GM21825 (cell line): ENCODE measurements around the gene CEP170.
"Not testable (repeated sequence)": the region's sequence is repeated elsewhere in the genome, so short reads cannot be mapped to it uniquely, and the experiment has no call there.

ENCODE experiments used
- ATAC-seq: cut with Tn5 transposase; IDR thresholded peaks from one replicate; pipeline ENCODE4 v1.9.1; 2021; ENCODE audit warnings: mild to moderate bottlenecking, moderate library complexity; ENCODE audit not compliant: unreplicated experiment

The CEP170 gene

DNA sequence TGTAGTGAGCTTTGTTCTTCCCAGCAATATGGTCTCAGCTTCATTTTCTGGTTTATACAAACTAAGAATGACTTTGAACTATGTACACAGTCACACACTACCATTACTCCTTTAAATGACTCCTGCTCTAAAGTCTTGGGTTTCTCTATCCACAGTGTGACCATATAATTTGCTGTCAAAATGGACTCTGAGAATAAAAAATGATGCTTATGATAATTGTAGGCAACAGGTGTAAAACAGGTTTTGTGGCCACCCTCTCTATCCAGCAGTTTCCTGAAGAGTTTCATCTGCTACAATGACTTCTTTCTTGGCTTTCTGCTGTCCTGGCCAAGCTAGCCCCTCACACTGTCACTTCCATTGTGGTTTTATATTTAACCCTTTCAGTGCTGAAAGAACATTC lies 71.4 kb downstream of the CEP170 start:
- not testable (repeated sequence) for ATAC-seq

DNA sequence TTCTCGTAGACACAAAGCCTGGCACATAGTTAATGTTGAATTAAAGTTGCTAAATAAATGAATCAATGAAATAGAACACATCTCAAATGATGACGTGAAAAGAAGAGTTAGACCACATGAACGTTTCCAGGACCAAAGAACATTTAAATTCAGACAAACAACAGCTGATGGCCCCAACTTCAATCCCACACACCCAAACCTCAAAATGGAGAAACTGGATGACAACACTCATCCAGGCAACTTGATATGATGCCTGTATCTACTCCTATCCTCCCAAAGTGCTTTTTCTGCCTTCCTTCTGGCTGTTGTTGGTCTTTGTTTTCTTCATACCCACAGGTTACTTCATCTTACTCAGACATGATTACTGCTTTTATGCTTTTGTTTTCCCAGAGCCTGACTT lies 71.9 kb downstream of the CEP170 start:
- ATAC-seq = not testable (repeated sequence)

DNA sequence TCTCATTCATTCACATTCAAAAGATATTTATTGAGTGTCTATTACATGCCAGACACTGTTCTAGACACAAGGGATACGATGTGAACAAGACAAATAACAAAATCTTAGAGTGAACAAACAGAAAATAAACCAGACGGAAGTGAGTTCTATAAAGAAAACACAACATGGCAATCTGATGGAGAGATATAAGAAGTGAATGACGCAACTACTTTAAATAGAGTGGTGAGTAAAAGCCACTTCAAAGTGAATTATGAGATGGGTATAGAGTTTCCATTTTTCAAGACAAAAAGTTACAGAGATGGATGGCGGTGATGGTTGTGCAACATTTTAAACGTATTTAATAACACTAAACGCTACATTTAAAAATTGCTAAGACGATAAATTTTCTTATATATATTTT lies 75.4 kb downstream of the CEP170 start:
- no peak for ATAC-seq

DNA sequence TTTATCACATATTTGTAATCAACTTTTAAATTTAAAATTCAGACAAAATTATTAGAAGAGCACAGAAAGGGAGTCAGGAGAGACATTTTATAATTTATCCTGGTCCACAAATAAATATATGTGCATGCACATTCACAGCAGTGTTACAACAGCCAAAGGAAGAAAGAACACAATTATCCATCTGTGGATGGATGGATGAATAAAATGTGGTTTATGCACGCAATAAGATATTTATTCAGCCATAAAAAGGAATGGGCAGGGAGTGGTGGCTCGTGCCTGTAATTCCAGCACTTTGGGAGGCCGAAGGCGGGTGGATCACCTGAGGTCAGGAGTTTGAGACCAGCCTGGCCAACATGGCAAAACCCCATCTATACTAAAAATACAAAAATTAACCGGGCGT lies 77.3 kb downstream of the CEP170 start:
- ATAC-seq = not testable (repeated sequence)

DNA sequence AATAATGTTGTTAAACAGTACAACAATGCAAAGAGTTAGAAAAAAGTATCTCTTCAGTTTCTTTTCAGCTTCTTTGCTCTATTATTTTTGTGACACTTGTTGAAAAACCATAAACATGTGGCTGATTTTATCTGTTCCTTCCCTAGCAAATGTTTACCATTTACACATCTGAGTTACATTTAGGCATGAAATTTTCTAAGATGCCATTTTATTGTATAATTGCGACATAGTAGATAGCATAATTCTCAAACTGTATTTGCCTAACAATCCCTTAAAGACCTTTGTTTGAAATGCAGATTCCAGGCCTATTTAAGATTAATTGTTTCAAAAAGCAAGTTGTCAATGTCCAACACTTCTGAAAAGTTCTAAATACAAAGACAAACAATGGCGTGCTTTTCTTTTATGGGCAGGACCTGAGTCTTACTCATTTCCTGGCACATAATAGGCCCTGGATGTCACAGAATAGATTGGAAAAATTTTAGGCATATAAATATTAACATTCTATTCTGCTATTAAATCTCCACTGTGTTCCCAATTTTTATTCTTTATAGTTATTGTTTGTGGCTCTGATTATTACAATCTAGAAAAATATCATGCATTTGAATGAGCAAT lies 81.2 kb downstream of the CEP170 start:
- not testable (repeated sequence) for ATAC-seq

DNA sequence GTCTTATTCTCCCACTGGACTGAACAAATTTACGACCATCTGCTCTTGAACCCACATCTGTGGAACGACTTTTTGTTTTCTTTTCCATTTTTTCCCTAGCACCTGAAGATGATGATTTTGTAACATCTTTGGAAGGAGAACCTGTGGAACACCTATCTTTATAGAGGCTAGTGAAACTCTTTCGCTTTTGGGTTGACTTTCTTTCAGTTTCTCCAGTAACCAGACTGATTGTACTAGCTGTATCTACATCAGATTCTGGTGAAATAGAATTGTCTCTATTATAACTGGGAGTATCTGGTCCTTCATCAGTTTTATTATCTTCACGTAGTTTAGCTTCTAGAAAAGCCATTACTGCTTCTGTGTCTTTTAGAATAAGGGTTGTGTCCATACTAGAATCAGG lies 90.2 kb downstream of the CEP170 start:
- not testable (repeated sequence) for ATAC-seq

DNA sequence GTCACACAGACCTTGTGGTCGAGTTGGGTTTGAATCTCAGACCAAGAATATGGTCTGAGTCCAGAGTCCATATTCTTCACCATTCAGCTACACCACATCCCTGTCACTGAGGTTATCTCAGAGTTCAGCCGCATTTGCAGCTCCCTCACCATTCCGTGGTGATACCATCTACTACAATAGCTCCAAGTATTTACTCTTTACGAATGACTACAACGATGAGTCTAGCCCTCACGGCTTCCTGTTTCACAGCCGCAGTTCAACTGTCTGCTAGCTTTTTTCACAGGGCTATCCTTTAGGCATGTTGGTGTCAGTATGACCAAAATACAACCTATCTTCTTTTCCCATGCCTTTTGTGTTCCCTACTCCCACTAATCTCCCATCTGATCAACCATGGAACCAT lies 104.2 kb downstream of the CEP170 start:
- not testable (repeated sequence) for ATAC-seq

DNA sequence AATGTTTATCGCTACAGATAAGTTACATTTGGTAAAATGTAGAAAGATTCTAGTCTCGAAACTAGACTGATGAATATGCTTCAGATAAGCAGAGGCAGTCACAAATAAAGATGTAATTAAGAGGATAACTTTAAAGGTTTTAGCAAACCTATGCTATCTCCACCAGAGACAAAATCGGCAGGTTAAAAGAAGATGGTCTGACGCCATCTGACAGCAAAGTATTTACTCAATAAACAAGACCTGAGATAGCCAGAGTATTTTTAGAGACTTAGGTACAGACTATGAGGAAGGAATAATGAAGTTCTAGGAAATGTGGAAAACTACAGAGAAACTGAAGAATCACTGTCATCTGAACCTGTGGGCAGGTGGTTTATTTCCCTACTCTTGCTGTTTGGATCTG lies 106.0 kb downstream of the CEP170 start:
- not testable (repeated sequence) for ATAC-seq

DNA sequence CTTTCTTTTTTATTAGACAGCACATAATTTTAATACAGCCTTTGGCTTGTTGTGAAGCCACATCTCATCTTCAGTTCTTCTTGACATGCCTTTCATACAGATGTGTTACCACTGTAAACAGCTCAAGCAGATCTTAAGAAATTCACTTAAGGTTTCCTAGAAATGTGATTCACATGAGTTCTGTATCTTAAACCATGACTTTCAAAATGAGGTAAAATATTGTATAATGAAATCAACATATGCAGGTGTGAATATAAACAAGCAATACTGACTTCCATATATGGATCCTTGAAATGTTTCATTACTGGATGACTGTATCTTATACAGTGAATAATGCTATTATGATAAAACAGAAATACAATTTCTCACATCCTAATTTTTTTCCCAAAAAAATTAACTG lies 107.7 kb downstream of the CEP170 start:
- not testable (repeated sequence) for ATAC-seq

DNA sequence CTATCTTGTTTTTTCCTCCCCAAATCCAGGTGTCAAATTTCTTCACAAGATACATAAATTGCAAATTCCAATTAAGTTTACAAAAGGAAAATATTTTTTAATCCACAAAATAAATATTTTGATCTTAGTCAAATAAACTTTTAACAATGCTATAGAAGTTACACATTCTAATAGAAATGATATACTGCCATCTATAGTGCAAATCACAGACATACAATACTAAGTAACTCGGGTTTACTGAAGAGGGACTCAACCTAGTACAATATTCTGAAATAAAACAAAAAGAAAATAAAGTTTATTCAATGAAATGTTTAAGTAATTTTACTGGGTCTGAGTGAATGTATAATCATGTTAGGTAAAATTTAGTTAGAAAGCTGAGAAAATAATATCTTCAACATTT lies 114.6 kb downstream of the CEP170 start:
- ATAC-seq = not testable (repeated sequence)

DNA sequence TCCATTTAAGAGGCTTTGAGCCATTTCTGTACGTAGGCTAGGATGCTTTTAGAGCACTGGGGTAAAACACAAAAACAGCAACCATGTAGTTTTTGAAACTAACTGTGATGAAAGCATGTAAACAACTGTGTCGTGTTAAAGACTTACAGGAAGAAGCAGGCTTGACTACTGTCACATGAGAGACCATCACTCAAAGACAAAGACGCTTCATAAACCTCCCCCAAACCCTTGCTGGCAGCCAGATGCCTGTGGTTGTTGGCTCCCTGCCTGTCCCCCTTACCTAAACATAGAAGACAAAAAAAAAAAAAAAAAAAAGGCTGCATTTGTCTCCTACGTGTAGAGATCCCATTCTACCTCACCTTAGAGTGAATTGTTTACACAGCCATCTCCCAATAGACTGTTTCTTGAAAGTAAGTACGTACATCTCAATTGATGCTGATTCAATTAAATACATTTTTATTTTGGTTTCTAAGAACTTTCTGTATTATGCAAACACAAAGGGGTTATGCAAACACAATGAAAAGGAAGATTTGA lies 132.1 kb downstream of the CEP170 start:
- not testable (repeated sequence) for ATAC-seq

DNA sequence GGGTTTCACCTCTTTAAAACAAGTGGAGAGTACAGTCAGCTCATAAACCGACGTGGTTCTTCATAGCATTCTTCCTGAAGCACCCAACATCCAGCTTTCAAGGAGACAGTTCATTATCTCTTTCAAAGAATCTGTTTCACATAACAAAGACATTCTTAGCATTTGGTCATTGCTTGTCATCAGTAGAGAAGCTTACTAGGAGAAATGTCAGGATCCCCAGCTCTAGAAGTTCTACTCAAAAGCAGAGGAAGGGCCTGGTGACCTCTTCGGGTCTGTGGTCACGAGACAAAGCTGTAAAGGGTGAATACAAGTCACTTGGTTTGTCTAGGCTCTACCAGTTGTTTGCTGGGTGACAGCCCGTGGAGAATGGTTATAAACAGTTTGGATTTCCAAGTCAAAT lies 133.1 kb downstream of the CEP170 start:
- ATAC-seq = not testable (repeated sequence)

DNA sequence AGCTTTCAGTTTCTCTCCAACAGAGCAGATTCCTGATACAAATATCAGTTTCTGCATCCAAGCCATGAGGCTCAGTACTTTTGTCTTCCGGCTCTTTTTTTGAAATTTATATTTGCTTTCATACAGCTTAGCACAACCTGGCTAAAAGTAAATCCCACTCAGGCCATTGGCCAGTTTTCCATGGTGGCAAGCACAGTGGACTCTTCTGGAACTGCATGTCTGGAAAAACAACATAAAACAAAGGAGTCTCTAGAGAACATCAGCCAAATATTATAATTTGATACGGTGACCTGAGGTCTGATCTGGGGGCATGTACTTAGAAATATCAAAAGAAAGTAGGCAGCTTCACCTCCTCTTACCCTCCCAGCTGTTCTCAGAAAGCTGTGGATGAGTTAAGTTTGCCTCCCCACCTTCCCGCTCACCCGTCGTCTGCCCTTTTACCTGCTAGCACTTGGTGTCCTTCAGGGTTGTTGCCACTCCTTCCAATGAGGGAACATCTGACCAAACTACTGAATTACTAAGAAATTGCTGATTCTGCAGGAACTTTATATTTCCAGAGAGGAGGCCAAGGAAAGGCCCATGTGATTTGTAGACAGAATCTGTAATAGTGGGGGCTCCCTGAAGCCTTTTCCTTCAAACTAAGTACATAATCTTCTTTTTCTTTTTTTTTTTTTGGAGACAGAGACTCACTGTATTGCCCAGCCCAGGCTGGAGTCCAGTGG lies 136.3 kb downstream of the CEP170 start:
- ATAC-seq = not testable (repeated sequence)

DNA sequence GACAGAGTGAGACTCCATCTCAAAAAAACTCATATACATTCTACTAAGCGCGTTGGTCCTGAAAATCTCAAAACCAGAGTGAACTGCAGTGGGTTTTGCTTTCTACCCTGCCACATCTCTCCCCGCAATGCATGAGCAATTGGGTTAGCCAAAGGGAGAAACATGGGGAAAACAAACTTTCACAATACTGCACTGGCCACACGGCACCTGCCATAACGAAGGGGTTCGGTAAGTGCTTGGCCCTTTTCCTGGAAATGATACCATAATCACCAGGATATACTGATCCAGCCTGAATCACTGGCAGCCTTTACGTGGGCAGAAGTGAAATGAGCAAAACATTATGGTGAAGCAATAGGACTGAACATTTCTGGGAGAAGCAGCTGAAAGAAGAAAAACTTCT lies 138.9 kb downstream of the CEP170 start:
- not testable (repeated sequence) for ATAC-seq

DNA sequence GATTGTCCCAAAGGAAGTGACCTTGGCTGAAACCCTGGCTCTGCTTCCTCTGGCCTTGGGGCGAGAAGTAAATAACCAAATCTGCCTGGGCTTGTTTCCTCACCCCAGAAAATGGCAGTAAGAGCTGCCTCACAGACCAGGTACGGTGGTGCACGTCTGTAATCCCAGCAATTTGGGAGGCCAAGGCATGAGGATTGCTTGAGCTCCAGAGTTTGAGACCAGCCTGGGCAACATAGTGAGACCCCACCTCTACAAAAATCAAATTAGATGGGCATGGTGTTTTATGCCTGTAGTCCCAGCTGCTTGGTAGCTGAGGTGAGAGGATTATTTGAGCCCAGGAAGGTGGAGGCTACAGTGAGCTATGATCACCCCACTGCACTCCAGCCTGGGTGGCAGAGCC lies 140.3 kb downstream of the CEP170 start:
- not testable (repeated sequence) for ATAC-seq

DNA sequence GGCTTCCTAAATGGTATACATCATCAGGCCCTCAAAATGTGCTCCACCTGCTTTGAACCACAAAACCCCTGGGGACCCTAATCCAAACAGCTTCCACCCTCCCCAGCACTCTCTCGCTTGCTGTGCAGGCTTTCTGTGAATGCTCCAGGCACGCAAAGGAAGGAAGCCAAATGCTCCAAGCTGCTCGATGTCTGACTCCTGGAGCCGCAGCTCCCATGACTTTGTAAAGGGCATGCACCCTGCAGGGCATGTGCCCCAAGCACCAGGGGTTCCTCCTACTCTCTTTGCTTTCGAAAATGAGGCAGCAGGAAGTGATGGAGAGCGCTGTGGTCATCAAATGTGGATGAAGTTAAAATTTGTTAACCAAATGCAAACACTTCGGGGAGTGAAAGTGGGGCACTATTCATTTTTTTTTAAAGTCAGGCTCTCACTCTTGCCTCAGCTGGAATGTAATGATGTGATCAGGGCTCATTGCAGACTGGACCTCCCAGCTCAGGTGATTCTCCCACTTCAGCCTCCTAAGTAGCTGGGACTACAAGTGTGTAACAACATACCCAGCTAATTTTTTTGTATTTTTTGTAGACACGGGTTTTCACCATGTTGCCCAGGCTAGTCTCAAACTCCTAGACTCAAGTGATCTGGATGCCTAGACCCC lies 140.9 kb downstream of the CEP170 start:
- peak; percentile 94 for ATAC-seq

DNA sequence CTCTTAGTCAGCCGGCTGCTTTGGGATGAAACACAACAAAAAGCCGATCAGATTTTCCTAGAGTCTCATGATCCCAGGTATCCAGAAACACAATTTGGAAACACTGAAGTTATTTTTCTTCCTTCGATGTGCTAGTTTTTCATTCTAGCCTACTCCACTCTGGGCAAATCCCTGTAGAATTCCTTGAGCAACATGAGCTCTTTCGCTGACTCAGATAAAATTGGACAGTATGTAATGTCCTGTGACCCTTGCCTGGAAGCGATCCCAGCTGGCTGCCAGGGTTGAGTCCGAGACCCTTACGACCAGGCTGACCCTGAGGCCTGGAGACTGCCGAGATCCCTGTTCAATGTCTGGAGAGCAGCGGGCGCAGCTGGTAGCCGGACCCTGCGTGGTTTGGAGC lies 147.9 kb downstream of the CEP170 start:
- not testable (repeated sequence) for ATAC-seq

DNA sequence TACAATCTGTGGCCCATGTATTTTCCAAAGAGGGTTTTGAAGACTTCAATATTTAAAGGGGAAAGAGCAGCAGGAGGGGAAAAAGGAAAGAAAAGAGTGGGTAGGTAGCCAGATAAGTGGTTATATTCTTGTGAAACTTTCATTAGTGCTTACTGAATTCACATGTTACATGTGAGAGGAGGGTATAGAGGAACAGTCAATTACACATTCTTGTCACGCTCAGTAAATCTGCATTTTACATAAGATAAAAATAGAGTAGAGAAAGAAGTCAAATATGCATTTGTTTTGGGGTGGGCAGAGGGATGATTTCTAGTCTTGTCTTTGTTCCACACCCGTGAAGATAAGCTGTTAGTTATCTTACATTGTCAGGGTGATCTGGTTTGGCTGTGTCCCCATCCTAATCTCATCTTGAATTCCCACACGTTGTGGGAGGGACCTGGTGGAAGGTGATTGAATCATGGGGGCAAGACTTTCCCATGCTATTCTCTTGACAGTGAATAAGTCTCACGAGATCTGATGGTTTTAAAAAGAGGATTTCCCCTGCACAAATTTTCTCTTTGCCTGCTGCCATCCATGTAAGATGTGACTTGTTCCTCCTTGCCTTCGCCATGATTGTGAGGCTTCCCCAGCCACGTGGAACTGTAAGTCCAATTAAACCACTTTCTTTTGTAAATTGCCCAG lies 149.3 kb downstream of the CEP170 start:
- not testable (repeated sequence) for ATAC-seq

DNA sequence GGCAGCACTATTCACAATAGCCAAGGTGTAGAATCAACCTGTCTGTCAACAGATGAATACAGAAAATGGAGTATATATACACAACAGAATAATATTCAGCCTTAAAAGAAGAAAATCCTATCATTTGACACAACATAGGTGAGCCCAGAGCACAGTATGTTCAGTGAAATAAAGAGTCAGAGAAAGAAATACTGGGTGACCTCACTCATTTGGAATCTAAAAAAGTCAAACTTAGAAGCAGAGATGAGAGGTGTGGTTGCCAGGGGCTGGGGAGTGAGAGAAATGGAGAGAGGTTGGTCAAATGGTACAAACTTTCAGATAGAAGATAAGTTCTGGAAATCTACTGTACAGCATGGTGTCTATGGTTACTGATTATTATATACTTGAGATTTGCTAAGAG lies 150.0 kb downstream of the CEP170 start:
- ATAC-seq = not testable (repeated sequence)

DNA sequence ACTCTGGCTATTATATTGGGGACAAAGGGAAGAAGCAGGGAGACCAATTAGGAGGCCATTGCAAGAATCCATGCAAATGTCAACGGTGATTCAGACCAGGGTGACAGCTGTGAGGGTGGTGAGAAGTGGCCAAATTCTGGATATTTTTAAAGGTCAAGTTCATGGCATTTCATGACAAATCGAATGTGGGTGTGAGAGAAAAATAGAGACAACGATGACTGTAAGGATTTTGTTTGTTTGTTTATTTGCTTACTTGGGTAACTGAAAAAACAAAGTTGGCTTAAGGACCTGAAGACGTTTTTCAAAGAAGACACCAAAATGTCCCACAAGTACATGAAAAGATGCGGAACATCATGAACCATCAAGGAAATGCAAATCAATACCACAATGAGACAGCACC lies 150.6 kb downstream of the CEP170 start:
- ATAC-seq = not testable (repeated sequence)

DNA sequence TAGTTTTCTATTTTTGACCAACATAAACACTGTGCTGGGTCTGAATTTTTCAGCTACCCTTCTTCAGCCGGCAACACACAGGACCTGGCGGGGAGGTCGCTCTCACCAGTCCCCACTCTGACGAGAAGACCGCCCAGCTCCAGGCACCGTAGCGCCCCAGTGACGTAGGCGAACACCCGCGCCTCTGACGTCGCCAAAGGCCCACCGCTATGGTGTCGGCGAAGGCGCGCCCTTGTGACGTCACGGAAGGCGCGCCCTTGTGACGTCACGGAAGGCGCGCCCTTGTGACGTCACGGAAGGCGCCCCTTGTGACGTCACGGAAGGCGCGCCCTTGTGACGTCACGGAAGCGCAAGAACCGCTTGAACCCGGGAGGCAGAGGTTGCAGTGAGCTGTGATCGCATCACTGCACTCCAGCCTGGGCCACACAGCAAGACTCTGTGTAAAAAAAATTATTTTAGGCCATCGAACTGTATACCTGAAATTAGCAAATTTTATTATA lies 153.5 kb downstream of the CEP170 start:
- peak; percentile 96 for ATAC-seq
